Effector CD8-positive, alpha-beta T cell (primary cell): Measurements from ENCODE around the gene GPR31.
"Not testable (repeated sequence)": the region's sequence is repeated elsewhere in the genome, so short reads cannot be mapped to it uniquely, and the experiment has no call there.

Experiments
- DNase-seq: peaks from one replicate; lab custom pipeline; 2025; lab: John Stamatoyannopoulos, UW
- total RNA-seq, 4 experiments: gene quantifications; one replicate each; lab custom pipeline; 2026; lab: John Stamatoyannopoulos, UW

The GPR31 gene, protein sequence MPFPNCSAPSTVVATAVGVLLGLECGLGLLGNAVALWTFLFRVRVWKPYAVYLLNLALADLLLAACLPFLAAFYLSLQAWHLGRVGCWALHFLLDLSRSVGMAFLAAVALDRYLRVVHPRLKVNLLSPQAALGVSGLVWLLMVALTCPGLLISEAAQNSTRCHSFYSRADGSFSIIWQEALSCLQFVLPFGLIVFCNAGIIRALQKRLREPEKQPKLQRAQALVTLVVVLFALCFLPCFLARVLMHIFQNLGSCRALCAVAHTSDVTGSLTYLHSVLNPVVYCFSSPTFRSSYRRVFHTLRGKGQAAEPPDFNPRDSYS
- 0 reads per million in 4 experiments for total RNA-seq

DNA sequence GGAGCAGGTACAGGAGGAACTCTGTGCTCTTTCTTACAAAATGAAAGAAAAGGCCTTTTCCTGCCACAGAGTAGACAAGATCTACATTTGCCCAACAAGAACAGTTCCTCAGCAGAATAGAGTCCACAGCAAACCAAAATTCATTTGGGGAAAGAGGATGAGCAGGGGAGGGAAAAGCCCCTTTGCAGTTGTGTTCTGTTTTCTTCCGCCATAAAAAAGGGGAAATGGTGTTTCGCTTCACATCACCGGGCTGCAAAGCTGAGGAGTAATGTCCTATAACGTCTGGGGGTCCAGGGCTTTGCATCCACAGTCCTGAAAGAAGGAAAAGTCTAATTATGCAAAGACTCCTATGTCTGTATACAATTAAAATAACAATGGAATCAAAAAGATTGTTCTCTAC, at the start of gene GPR31:
TSS of gene GPR31 (minus strand) at position 118 of the 400 bp plus-strand sequence. CDS start 149 bp downstream, outside the sequence.
- DNase-seq = no peak

DNA sequence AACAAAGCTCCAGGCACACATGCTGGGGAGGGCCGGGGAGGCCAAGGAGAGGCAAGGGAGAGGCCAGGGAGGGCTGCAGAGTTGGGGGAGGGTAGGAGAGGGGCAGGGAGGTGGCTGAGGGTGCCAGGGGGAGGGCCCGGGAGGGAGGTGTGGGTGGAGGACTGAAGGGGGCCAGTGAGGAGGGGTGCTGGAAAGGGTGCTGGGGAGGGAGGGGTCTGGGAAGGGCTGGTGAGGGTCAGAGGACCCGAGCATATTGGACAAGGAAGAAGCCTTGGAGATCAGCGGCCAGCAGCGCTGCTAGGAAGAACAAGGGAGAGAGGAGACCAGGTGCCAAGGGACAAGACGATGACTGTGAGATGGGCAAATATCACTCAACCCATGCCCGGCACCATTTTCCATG, 49.7 kb upstream of the GPR31 start:
- DNase-seq = no peak

DNA sequence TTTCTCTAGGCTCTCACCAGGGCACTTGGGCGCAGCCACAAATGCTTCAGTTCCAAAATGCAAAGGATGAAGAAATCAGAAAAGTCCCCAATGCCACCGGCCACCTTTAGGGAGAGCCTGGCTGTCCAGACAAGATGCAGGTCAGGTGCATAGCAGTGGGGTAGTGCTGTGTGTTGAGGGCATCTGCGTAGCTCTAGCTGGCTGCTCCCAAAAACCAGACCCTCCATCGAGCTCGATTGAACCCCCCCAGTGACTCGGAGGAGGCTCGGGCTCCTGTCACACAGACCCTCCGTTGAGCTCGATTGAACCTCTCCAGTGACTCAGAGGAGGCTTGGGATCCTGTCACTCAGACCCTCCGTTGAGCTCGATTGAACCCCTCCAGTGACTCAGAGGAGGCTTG, 47.5 kb upstream of the GPR31 start:
- not testable (repeated sequence) for DNase-seq

DNA sequence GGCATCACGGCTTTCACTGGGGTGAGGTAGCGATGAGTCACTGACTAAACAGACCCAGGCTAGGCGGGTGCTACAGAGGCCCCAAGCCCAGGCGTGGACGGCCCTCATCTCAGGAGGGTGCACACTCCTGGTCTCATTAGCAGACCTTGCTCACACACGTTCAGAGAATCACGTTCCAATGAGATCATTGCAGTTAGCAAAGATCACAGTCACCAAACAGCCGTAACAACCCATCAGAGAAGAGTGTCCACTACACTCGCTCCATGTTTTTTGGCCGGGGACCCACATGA, 46.2 kb upstream of the GPR31 start:
- DNase-seq = not testable (repeated sequence)

DNA sequence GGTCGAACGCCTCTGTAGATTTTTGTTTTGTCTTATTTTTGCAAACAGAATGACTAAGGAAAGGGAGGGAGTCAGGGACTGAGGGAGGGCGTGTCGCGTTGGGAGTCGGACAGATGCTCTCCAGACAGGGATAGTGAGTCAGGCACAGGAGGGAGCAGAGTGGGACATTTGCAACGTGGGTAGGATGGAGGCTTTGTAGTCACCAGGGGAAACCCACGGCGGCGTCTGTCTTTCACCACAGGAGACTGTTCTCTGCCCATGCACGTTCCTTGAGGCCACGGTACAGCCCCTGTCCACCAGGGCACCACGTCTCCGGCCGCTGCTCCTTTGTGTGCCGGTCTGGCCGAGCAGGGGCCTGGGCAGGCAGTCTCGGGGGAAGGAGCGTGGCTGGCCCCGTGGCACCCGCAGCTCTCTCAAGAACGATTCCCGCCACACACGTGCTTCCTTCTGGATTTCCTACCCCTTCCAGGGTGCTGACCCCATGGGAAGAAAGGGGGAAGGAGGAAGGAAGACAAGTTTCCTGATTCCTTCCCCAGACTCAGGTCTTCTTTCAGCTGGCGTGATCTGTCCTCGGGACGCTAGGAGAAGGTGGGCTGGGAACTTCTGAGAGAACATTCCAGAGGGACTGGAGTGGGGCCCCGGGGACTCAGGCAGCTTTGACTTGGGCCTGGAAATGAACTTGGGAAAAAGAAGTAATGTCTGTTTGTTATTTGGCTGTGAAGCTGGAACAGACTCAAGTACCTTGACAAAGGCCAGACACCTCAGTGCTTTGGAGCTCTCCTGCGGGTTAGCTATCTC, 45.7 kb upstream of the GPR31 start:
- not testable (repeated sequence) for DNase-seq

DNA sequence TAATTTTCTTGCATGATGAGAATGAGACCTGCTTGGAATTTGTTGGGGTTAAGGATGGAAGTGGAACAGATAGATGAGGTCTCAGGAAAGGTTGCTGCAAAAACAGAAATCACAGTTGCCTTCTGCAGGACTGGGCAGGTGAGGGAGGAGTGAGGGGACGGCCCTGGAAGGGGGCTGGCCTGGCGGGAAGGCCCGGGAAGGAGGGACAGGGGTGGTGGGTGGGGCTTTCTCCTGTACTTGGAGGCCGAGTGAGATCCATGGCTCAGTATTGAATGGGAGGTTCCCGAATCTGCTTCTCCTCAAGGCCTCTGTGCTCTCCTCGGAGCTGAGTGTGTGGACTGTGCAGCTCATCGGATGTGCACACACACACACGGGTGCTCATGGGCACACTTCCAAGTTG, 44.8 kb upstream of the GPR31 start:
- not testable (repeated sequence) for DNase-seq

DNA sequence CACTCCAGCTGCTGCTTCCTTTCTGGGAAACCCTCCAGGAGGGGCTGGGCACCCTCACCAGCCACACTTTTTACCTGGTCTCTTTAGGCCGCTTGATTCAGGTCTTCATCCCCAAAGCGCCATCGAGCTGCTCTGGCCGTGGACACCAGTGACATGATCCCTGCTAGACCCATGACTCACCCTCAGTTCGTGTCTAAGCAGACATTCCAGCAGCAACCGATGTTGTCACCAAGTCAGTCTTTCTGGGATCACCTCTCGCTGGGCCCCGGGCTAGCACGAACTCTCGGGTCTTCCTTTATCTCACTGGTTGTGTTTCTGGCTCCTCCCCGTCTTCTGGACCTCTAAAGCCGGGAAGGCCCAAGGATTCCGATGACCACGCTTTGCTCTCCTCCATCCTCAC, 43.0 kb upstream of the GPR31 start:
- no peak for DNase-seq

DNA sequence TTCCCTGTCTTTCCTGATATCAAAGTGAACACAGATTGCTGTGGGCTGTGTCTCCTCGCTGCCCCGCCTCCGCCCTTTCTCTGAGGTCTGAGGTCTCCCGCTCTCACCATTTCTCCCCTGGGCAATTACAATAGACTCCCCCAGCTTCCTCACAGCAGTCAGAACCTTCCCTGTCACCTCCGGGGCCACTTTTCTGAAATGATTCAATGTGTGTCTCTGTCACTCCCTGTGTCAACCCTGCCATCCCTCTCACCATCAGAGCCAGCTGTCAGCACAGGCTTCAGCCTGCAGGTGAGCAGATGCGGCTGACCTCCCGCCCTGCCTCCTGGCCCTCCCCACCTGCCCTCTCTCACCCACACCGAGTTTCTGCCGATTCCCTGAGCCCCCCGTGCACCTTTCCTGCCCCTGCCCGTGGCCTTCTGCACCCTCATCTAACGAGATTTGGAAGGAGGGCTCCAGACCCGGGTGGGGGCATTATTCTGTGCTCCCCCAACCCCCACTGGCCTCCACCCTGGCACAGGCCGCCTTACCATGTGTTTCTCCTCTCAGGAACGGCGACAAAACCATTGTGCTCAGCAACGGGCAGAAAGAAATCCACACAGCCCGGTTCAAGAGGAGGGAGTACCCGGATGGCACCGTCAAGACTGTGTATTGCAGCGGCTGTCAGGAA, 38.3 kb upstream of the GPR31 start:
- not testable (repeated sequence) for DNase-seq

DNA sequence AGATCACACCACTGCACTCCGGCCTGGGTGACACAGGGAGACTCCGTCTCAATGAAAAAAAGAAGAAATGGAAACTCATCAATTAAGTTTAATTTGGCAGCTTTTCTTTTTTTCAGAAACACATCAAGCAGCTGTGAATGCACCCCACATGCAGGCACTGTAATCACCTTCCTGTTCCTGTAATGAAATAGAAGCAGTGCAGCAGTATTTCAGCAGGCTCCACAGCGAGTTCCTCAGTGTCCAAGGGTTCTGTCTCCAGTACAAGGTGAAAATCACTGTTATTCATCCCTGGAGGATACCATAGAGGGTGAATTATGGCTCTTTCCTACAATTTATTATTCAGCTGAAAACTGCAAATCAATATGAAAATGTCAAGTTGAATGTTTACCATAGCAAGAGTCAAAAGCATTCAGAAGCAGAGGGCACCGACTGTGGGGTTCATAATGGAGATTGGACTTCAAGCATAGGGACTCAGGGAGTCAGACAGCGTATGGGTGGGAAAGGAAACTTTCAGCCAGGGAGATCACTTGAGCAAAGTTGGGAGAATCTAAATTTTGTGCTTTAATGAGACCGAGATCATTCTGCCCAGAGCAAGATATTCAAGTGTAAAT, 35.8 kb upstream of the GPR31 start:
- DNase-seq = not testable (repeated sequence)

DNA sequence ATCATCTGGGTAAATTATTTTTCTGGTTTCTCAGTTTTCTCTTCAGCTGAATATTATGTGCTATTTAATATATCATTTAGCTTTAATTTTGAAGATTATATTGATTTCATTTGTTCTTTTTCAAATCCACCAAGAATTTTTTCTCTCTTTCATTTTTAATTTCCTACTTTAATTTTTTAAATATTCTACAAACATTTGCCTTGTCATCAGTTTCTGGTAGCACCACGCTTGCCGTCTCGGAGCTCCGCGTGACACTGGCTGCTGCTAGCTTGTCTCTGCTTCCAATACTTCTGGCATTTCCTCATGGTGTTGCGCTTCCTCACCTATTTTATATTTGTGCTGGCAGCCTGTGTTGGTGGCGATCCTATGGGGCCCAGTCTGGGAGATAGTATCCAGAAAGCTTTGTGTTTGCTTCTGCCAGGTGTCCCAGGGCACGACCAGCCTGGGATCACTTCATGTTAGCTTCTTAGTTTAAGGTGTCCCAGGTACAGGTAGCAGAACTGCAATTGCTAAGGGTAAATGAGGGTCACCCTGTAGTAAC, 33.3 kb upstream of the GPR31 start:
- not testable (repeated sequence) for DNase-seq

DNA sequence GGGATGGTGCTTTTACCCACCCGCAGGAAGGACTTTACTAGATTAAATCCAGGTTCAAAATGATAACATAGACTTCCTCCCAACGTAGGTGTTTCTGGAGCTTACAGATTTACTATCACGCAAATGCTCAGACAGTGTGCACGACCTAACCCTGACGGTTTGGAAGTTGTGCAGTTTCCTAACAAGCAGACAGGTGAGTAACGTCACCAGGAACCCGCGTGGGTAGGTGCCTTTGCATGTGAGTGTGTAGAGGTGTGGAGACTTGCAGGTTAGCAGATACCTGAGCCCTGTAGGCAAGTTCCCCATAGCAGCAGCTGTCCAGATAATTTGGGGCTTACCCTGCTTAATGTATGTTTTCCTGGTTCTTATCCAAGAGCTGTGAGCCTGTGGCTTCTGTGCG, 29.5 kb upstream of the GPR31 start:
- DNase-seq = not testable (repeated sequence)

DNA sequence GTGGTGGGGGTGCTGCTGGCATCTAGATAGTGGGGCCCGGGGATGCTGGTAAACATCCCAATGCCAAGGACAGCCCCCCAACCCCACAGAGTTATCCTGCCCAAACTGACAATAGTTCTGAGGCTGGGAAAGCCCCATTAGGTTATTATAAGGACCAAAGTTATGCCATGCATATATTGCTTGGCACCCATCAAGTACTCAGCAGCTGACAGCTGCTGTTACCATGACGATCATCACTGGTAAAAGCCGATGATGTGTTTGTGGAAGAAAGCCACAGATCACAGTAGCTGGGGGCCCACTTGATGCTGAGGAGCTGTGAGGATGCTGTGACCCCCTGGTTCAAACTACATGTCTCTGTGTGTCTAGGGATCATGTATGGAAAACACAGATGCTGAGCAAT, 27.3 kb upstream of the GPR31 start:
- DNase-seq = not testable (repeated sequence)

DNA sequence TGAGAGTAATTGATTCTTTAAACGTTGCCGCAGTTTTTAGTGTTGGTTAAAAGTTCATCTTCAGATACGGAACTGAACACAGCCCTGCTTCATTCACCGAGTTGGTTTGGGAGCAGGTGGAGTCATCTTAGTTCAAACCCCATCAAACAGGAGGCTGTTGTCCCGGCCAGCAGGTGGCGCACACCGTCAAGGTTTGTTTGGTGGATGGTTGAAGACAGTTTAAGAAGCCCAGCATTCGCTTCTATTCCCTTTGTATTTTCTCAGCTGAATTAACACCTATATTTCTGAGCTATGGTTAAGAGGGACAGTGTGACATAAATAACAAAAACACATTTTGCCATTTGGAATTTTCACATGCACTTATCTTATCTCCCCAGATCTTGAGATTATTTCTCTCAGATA, 25.1 kb upstream of the GPR31 start:
- DNase-seq = not testable (repeated sequence)

DNA sequence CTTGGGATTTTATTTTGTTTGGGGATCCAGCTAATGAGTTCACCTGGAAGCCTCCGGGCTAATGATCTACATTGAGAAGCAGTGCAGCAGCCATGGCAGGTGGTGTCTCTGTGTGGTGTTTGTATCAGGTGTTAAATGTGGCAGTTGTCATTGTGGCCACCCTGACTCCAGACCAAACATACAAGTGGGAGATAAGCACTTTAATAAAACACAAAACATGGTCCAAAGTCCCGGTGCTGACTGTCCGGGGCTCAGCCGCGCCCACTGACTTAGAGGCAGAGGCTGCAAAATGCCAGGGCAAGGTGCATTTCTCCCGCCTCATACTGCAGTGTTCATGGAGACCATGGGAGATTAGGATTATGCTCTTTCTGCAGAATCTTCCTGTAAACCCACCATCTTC, 23.6 kb upstream of the GPR31 start:
- not testable (repeated sequence) for DNase-seq

DNA sequence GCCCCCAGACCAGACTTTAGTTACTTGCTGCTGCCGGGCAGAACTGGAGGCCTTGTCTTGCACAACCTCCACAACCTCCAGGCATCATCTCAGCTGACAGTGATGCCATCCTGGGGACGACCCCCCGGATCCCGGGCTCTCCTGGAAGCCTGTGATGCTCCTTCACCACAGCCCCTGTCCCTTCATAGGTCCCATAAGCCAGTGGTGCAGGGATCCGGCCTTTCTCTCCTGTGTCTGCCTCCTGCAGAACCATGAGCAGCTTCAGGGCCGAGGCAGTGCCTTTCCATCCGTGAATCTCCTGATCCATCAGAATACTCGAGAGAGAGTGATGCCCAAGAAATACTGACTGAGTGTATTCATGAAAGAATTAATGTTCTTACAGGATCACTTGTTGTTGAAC, 22.3 kb upstream of the GPR31 start:
- not testable (repeated sequence) for DNase-seq

DNA sequence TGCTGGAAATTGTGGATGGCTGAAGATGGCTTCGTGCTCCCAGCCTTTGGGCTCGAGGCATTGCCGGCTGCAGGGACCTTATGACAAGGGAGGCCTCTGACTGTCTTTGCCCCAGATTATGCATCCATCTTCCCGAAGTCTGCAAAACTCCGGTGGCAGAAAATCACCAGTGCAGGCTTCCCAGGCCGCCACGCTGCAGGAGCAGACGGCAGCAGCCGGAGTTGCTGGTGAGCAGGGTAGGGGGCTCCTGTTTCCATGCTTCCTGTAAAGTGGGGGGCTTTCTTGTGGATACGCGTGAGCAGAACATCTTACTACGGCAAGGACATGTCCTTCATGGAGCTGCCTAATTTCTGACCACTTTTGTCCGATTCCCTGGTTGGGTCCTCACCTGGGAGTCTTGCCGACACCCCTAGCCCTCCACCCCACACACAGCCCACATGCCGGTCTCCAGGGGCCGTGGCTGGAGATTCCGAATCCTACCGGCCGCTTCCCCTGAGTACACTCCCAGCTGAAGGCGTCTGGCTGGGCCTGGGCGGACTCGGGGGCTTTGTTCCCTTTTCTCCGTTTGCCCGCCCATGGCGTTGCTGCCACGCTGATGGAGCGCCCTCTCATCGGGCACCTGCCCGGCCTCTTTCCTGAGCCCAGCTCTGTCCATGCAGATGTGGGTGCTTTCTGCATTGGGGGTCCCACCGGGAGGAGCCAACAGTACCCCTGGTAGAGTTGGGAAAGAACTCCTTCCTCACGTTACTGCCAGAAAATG, 21.3 kb upstream of the GPR31 start:
- not testable (repeated sequence) for DNase-seq

DNA sequence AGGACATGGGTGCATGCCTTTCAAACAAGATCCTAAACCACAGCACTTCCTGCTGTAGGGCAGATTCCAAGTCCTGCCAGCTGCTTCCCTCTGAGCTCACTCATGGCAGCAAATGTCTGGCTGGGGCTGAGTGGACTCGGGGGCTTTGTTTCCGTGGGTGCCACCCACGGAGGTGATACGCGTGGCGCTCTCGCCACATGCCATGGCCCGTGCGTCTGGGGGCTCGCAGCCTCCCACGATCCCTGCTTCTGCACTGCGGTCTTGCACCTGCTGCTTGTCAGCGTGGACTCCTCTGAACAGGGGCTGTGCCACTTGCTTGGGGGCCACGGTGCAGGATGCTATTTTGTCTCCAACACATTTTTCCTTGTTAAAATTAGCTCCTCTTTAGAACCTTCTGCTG, 19.5 kb upstream of the GPR31 start:
- not testable (repeated sequence) for DNase-seq

DNA sequence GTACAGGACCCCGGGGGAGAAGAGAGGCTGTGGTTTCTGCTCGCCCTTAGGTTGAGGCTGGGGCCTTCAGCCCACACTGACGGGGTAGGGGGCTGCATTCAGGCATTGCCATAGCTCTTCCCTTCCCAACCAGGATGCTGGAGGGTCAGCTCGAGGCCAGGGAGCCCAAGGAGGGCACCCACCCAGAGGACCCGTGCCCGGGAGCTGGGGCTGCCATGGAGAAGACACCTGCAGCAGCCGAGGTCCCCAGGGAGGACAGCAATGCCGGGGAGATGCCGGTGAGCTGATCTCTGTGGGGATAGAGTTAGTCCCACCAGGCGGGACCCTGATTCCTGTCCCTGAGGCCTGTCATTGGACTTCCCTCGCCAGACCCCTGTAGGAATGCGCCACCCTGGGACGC, 14.2 kb upstream of the GPR31 start:
- DNase-seq = not testable (repeated sequence)

DNA sequence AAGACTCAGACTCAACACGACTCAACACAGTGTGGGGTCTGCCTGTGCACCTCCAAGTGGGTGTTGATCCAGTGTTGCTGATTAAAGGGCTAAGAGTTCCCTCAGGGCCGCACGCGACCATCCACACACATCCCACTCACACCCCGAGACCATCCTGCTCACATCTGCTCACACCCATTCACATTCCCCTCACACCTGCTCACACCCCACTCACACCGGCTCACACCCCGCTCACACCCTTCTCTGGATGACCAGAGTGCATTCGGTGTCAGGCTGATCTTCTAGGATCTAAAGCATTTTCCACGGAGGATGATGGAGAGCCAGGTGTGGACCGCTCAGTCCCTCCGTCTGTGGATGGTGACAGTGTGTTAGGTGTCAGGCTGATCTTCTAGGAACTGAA, 13.5 kb upstream of the GPR31 start:
- not testable (repeated sequence) for DNase-seq

DNA sequence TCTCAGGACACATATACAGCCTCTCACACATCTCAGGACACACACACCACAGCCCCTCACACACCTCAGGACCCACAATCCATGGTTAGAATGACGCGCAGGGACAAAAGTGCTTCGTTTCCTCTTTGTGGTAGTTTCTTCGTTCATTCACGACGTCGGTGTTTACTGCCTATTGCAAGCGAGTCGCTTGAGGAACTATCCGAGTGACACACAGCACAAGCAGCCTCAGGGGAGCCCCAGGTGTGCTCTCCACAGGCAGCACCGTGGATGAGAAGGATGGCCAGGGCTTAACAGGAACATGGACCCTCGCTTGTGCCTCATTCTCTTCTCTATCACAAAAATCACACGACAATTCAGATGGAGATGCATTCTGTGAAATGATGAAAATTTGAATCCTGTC, 12.1 kb upstream of the GPR31 start:
- DNase-seq = not testable (repeated sequence)

DNA sequence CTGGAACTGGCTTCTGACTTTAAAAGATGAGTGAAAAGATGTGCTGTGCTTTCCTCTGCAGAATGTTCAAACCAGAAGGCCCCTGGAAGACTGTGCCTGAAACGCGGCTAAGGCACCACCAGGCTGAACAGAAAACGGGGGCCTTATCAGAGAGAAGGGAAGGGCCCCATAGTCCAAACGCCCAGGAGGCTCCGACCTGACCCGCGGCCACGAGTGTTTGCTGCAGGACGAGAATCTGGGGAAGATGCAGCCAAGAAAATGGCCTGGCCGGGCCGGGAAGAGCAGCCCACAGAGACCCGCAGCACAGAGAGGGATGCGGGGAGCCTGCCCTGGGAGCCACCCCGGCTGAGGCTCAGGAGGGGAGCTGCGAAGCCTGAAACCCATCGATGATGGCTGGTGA, 10.5 kb upstream of the GPR31 start:
- DNase-seq = not testable (repeated sequence)
